Kidney epithelial cell (primary cell): ENCODE results near the gene PRKCQ. TPM values are rescaled to one million over a fixed set of nuclear protein-coding genes. Genes with fewer than 3 reads are reported as not detected.
"Not testable (repeated sequence)": the region's sequence is repeated elsewhere in the genome, so short reads cannot be mapped to it uniquely, and the experiment has no call there.

Experiments
- DNase-seq: peaks from one replicate; pipeline ENCODE4 v3.0.0-alpha.2; 2010; ENCODE audit warnings: low read depth
- H3K27me3 ChIP-seq: 2 replicates; pipeline ENCODE4 v1.6.0; 2011; ENCODE audit warnings: low read length; ENCODE audit not compliant: control insufficient read depth, insufficient read depth
- H3K36me3 ChIP-seq: 2 replicates; pipeline ENCODE4 v1.5.1; 2011; ENCODE audit warnings: low read length; ENCODE audit not compliant: control insufficient read depth, insufficient read depth
- H3K4me3 ChIP-seq: 2 replicates; pipeline ENCODE4 v1.5.1; 2011; ENCODE audit warnings: low read depth, mild to moderate bottlenecking, control low read depth, low read length
- total RNA-seq: library from RNA; depleted of rRNA; stranded (reverse); fragments of >200 nt; gene quantifications from 2 replicates; pipeline ENCODE4 v1.2.3, GENCODE V29; 2015
- TF ChIP-seq, protein P1 (sequence below): IDR thresholded peaks from 2 replicates; pipeline ENCODE4 v1.5.1; 2011; ENCODE audit warnings: mild to moderate bottlenecking, moderate library complexity, low read length, control low read depth, inconsistent platforms; ENCODE audit not compliant: insufficient read depth, poor library complexity, severe bottlenecking

The PRKCQ gene
- total RNA-seq, 1 donor from 2014 or later: 8.1 TPM

DNA sequence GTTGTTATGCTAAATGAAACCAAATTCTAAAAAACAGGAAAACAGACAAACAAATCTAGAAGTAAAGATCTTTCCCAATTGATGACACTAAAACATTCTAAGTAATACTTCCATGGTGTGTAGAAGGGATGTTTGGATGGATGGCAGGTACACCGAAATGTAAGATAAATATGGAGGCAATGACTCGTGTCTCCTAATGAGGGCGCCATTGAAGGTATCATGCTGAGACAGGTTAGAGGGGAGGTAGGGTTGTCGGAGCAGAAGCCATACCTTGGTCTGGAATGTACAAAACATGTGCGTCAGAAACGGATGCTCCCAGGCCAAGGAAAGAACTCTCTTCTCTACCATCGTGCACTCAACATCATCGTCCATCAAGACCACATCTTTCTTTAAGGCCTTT, 101.4 kb downstream of the PRKCQ start:
- DNase-seq: no peak
- TF ChIP-seq, protein P1, sequence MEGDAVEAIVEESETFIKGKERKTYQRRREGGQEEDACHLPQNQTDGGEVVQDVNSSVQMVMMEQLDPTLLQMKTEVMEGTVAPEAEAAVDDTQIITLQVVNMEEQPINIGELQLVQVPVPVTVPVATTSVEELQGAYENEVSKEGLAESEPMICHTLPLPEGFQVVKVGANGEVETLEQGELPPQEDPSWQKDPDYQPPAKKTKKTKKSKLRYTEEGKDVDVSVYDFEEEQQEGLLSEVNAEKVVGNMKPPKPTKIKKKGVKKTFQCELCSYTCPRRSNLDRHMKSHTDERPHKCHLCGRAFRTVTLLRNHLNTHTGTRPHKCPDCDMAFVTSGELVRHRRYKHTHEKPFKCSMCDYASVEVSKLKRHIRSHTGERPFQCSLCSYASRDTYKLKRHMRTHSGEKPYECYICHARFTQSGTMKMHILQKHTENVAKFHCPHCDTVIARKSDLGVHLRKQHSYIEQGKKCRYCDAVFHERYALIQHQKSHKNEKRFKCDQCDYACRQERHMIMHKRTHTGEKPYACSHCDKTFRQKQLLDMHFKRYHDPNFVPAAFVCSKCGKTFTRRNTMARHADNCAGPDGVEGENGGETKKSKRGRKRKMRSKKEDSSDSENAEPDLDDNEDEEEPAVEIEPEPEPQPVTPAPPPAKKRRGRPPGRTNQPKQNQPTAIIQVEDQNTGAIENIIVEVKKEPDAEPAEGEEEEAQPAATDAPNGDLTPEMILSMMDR: no peak
- H3K27me3 ChIP-seq: no peaks in the 10 kb centered on the region
- no peak overlapping the region for H3K4me3 ChIP-seq
- no peaks in the 10 kb centered on the region for H3K36me3 ChIP-seq

DNA sequence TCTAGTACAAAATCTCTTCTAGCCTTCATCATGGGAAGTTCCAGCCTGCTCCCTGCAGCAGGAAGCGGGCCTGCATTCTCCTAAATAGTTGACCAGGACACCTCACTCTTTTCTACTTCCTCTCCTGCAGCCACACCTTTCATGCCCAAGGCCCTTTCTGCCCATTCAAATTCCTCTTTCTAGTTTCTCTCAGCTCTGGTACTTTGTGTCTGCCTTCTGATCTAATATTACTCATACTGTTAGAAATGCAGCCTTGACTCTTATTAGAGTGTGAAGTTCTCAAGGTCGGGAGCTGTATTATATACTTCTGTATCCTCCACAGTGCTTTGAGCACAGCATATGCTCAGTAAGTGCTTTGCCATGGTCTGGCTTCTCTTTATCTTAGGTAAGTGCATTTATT, 103.1 kb downstream of the PRKCQ start:
- Histone ChIP-seq H3K27me3 (no peaks in the 10 kb centered on the region), H3K36me3 (no peaks in the 10 kb centered on the region), H3K4me3 (no peak overlapping the region)
- TF ChIP-seq, protein P1: no peak
- DNase-seq: no peak

DNA sequence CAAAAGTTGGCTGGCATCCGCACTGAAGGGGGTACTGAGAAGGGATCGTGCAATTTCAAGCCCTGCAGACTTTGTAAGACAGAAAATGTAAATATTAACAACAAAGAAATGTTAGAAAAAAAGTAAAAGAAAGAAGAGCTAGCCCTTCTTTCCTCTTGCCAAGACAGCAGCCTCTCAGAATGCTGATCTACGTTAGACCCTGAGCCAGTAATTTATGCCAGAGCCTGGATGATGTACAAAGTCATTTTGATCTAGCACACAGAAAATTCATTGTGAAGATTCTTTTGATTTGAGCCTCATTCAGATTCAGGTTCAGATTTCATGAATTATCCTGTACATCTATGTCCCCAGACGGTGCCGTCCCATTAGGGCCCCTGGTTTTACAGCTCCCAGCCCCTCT, 105.2 kb downstream of the PRKCQ start:
- TF ChIP-seq, protein P1: no peak
- Histone ChIP-seq H3K27me3 (no peaks in the 10 kb centered on the region), H3K4me3 (no peak overlapping the region), H3K36me3 (no peaks in the 10 kb centered on the region)
- DNase-seq: no peak

DNA sequence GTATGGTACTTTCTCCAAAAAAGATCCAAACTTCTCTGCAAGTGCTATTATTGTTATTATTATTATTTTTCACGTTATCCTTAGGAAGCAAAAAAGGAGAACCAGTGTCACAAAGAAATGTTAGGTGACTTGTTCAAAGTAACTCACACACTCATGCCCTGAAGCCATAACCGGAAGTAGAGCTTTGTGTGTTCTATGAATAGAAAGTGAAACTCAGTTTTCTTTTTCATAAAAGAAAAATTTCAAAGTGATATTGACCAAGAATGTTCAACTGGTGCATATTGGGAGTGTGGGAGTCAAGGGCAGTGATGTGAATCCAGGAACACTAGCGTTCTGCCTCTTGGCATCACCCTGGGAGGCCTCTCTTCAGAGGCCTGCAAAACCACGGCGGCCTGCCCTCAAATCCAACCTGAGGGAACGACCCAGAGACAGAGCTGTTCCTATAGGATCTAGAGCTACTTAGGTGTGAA, 106.1 kb downstream of the PRKCQ start:
- Histone ChIP-seq H3K27me3 (no peaks in the 10 kb centered on the region), H3K4me3 (no peak overlapping the region), H3K36me3 (no peaks in the 10 kb centered on the region)
- DNase-seq: no peak
- TF ChIP-seq, protein P1: no peak

DNA sequence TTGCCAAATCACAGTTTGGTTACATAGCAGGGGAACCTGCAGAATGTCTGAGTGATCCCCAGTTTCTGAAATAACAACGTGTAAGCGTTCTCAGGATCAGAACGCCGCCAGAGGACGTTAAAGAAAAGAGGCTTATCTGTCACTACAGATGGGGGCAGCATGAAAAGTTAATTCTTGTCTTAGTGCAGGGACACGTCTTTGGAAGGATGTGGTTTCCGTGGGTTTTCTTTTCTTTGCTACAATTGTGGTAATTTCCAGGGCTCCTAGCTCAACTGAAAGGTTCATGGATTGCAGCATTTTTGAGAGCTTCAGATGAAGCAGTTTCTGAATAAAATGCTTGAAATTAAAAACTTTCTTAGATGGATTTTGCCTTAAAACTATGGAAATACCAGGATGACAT, 106.6 kb downstream of the PRKCQ start:
- TF ChIP-seq, protein P1: no peak
- no peaks in the 10 kb centered on the region for H3K36me3 ChIP-seq
- no peaks in the 10 kb centered on the region for H3K27me3 ChIP-seq
- no peak overlapping the region for H3K4me3 ChIP-seq
- no peak for DNase-seq

DNA sequence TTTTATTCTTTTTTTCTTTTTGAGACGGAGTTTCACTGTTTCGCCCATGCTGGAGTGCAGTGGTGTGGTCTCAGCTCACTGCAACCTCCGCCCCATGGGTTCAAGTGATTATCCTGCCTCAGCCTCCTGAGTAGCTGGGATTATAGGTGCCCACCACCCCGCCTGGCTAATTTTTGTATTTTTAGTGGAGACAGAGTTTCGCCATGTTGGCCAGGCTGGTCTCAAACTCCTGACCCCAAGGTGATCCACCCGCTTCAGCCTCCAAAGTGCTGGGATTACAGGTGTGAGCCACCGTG, 107.4 kb downstream of the PRKCQ start:
- DNase-seq, H3K27me3 ChIP-seq, H3K4me3 ChIP-seq, H3K36me3 ChIP-seq: not testable (repeated sequence)
